Measurements from ENCODE around the gene FSTL3. TPM values are rescaled to one million over a fixed set of nuclear protein-coding genes. Genes with fewer than 3 reads are reported as not detected.

Gene FSTL3
- total and polyA plus RNA-seq, 10 of the 15 experiments (the other 5 are each of a cell fraction or from before 2014, with no cell fraction given) = 0.42 to 13.5 (median 3.6) TPM

- TF ChIP-seq ZNF622 (IDR thresholded peaks at IDR 0.05) = no peak
- no peak for TF ChIP-seq BMI1 (IDR thresholded peaks at IDR 0.05; ENCODE audit: borderline replicate concordance)
- TF ChIP-seq CBX5 (IDR thresholded peaks at IDR 0.05; ENCODE audit: low read depth) = no peak
- no peak for TF ChIP-seq HCFC1 (IDR thresholded peaks at IDR 0.05; ENCODE audit: low read length)
- TF ChIP-seq ZNF217 (IDR thresholded peaks at IDR 0.05) = no peak
- peak; percentile 22; the same call in 1 of the 2 replicates for TF ChIP-seq SIN3A (IDR thresholded peaks at IDR 0.05; ENCODE audit: low read depth, low read length)
- no peak for TF ChIP-seq ATF2 (IDR thresholded peaks at IDR 0.05; ENCODE audit: low read length)
- TF ChIP-seq IKZF2 (IDR thresholded peaks at IDR 0.05) = no peak
Observed at GRCh38 chr19:661427-662196, 14.6 kb upstream of the FSTL3 start (continued).

GRCh38 chr19:662207-662961, 13.8 kb upstream of the FSTL3 start:
- Histone ChIP-seq H3K4me1 (ENCODE audit: control insufficient read depth, insufficient read depth, low read length) (peaks cover 19% of the 10 kb centered on the region), H3K27me3 (replicated peaks in 1 of 2; ENCODE audit: control insufficient read depth in 2 of 2, insufficient read depth in 2 of 2, low read length in 1 of 2) (no peaks in the 10 kb centered on the region), H3K27ac (ENCODE audit: control insufficient read depth, insufficient read depth) (peak overlapping the region; percentile 90), H3K9ac (ENCODE audit: control insufficient read depth, insufficient read depth, low read length) (peak overlapping the region; percentile 95), H3K4me3 (peak overlapping the region; percentile 98), H3K4me2 (ENCODE audit: control insufficient read depth, insufficient read depth) (peak overlapping the region; percentile 98), H3K36me3 (ENCODE audit: control insufficient read depth in 2 of 2, insufficient read depth in 2 of 2, low read length in 1 of 2) (peaks cover 0 to 15% of the 10 kb centered on the region in 2 experiments; a peak in 3 of 4 replicates), H3K9me3 (replicated peaks; ENCODE audit: control insufficient read depth, insufficient read depth, low read length) (no peaks in the 10 kb centered on the region; the same call in 2 of the 3 replicates), H4K20me1 (ENCODE audit: control insufficient read depth, insufficient read depth) (peaks cover 12% of the 10 kb centered on the region), H2AFZ (ENCODE audit: control insufficient read depth, low read depth, low read length) (no peak overlapping the region; the same call in 1 of the 2 replicates), H3K79me2 (ENCODE audit: control insufficient read depth, insufficient read depth, low read length) (peaks cover 56% of the 10 kb centered on the region)
- RAD21 ChIA-PET (ENCODE audit: unreplicated experiment) = interaction anchor here (0.5 to 1.4 kb wide), 5 partner anchors 11 to 201 kb away, joined by 3 to 9 read pairs (median 3); no protein-coding TSS in a partner anchor
- FAIRE-seq = peak; percentile 94
- in situ Hi-C loops (cut with MboI) = no loop called here
- peak; percentile 67 for ATAC-seq
- BruUV-seq (replicated peaks) = no TSS peak
- WGBS (ENCODE audit: insufficient coverage, insufficient replicate concordance, low lambda C conversion rate, missing lambda C conversion rate) = under 1% methylated on average over 77 of the region's 81 CpGs
- SMC1A ChIA-PET (ENCODE audit: uncharacterized antibody, unreplicated experiment) = interaction anchor here (0.7 to 1.3 kb wide), 3 partner anchors 67 to 78 kb away, joined by 3 to 4 read pairs (median 4); no protein-coding TSS in a partner anchor
- POLR2A ChIA-PET = interaction anchor here (0.8 kb wide), 1 partner anchor 59 kb away, joined by 4 read pairs; no protein-coding TSS in a partner anchor
- DNase-seq (ENCODE audit: low read depth, low spot score) = no peak
- CTCF ChIA-PET = interaction anchor here (1.0 to 1.7 kb wide), 3 partner anchors 29 to 75 kb away, joined by 3 to 18 read pairs (median 9); partner anchors contain the start of gene POLRMT
- intact Hi-C loops (cut with micrococcal nuclease; ENCODE audit: unreplicated experiment) = loop anchor here (2.0 kb wide), 1 partner anchor 18 kb away; no protein-coding TSS in a partner anchor
- TF ChIP-seq MYC (IDR thresholded peaks at IDR 0.05; ENCODE audit: insufficient read depth, insufficient read length, insufficient replicate concordance, low read length, severe bottlenecking) (peak; percentile 40), FOXK2 (IDR thresholded peaks at IDR 0.05) (peak; percentile 51), YY1 (IDR thresholded peaks at IDR 0.05; ENCODE audit: low read depth, low read length) (0 out of 2 replicates have a peak, but pooled peaks have one; percentile 14), CTCF (IDR thresholded peaks at IDR 0.05 in 2 of 3, conservative IDR thresholded peaks at IDR 0.05 in 1 of 3; ENCODE audit: control insufficient read depth in 2 of 3, extremely low read depth in 1 of 3, insufficient read depth in 1 of 3, low read depth in 3 of 3, low read length in 3 of 3) (no peak), PAX8 (IDR thresholded peaks at IDR 0.05) (no peak), USF1 (IDR thresholded peaks at IDR 0.05; ENCODE audit: borderline replicate concordance, extremely low read length, insufficient read depth, low read depth, low read length) (no peak), POU2F2 (IDR thresholded peaks at IDR 0.05; ENCODE audit: borderline replicate concordance, low read depth, low read length) (no peak), TAF1 (IDR thresholded peaks at IDR 0.05; ENCODE audit: borderline replicate concordance, low read depth, low read length) (0 out of 2 replicates have a peak, but pooled peaks have one; percentile 14), KLF5 (IDR thresholded peaks at IDR 0.05; ENCODE audit: partially characterized antibody) (no peak)

All from GM12878 (cell line).